ENCODE data around the gene BCAN.

GRCh38 chr1:156659988-156660751, 18.3 kb downstream of the BCAN start:
- TF ChIP-seq CTCF (IDR thresholded peaks at IDR 0.05) (peak; percentile 98 to 100 (median 99)), POLR2A (IDR thresholded peaks at IDR 0.05) (peak in 1 of 2 donors; percentile 54)

All from adrenal gland (tissue), 5 donors.